Measurements from ENCODE around the gene DNAJB8. TPM values are rescaled to one million over a fixed set of nuclear protein-coding genes. Genes with fewer than 3 reads are reported as not detected.

DNAJB8 gene
- polyA plus RNA-seq, 1 experiment = not detected

DNA sequence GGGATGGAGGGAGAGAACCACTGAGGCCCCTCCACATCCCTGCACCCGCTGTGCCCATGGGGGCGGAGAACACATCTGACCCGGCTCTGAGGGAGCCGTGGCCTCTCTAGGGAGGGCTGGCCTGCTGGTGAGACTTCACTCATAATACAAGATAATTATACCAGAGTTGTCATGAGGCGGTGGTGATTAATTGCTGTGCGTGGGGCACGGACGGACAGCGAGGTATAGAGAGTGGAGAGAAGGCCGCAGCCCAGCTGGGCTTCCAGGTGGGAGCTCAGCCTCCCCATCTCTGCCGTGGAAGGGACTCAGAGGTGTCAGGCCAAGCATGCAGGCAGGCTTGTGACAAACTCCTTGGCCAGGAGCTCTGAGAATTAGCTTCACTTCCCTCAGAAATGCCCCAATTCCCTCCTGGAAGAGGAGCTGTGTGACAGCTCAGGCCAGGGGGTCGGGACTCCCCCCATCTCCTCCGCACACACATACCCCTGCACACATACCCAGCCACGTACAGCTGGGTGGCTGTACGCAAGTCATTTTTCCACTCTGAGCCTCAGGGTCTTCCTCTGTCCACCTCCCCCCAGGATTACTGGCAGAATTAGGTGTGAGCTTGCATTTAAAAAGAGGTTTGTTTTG lies 32.3 kb upstream of the DNAJB8 start:
- TF ChIP-seq, protein P1, sequence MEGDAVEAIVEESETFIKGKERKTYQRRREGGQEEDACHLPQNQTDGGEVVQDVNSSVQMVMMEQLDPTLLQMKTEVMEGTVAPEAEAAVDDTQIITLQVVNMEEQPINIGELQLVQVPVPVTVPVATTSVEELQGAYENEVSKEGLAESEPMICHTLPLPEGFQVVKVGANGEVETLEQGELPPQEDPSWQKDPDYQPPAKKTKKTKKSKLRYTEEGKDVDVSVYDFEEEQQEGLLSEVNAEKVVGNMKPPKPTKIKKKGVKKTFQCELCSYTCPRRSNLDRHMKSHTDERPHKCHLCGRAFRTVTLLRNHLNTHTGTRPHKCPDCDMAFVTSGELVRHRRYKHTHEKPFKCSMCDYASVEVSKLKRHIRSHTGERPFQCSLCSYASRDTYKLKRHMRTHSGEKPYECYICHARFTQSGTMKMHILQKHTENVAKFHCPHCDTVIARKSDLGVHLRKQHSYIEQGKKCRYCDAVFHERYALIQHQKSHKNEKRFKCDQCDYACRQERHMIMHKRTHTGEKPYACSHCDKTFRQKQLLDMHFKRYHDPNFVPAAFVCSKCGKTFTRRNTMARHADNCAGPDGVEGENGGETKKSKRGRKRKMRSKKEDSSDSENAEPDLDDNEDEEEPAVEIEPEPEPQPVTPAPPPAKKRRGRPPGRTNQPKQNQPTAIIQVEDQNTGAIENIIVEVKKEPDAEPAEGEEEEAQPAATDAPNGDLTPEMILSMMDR (IDR thresholded peaks at IDR 0.05; ENCODE audit: low read depth, low read length) = no peak
- no peak overlapping the region for H3K4me3 ChIP-seq (ENCODE audit: low read depth, low read length)
- no peak for DNase-seq (ENCODE audit: low read depth, low spot score)
- POLR2A ChIA-PET = no interaction called here
- CTCF ChIA-PET = interaction anchor here (0.8 to 3.9 kb wide), 2 partner anchors 73 to 192 kb away, joined by 4 to 47 read pairs; no protein-coding TSS in a partner anchor
- H3K27ac ChIP-seq (ENCODE audit: low read depth, low read length) = no peak overlapping the region
- H3K27me3 ChIP-seq (ENCODE audit: control insufficient read depth, insufficient read depth, low read length) = peaks cover 5% of the 10 kb centered on the region
- H3K9me3 ChIP-seq (ENCODE audit: control insufficient read depth, insufficient read depth, low read length) = no peaks in the 10 kb centered on the region; the same call in 1 of the 2 replicates

DNA sequence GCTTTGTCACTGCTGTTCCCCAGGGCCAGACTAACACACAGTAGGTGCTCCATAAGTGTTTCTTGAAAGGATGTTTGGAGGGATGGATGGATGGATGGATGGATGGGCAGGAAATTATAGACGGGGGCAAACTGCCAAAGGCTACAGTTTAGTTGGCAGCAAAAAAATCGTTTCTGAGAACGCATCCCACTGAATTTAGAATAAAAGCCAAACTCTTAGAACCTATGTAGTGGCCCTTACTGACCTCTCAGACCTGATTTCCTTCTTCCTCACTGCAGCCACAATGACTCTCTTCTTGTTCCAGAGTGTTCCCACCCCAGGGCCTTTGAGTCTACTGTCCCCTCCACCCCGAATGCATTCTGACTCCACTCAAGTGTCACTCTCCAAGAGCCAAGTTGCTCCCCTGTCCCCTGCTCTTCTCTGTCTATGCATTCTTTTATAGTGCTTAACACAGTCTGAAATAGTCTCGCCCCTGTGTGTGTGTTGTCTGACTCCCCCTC lies 31.5 kb upstream of the DNAJB8 start:
- DNase-seq (ENCODE audit: low read depth, low spot score) = no peak
- CTCF ChIA-PET = interaction anchor here (0.8 to 3.9 kb wide), 11 partner anchors 8 to 403 kb away, joined by 3 to 47 read pairs (median 6); no protein-coding TSS in a partner anchor
- H3K4me3 ChIP-seq (ENCODE audit: low read depth, low read length) = peak overlapping the region; percentile 64; the same call in 1 of the 2 replicates
- no peaks in the 10 kb centered on the region; the same call in 1 of the 2 replicates for H3K9me3 ChIP-seq (ENCODE audit: control insufficient read depth, insufficient read depth, low read length)
- POLR2A ChIA-PET = no interaction called here
- H3K27me3 ChIP-seq (ENCODE audit: control insufficient read depth, insufficient read depth, low read length) = peaks cover 5% of the 10 kb centered on the region
- H3K27ac ChIP-seq (ENCODE audit: low read depth, low read length) = no peak overlapping the region
- TF ChIP-seq, protein P1 (IDR thresholded peaks at IDR 0.05; ENCODE audit: low read depth, low read length) = no peak

DNA sequence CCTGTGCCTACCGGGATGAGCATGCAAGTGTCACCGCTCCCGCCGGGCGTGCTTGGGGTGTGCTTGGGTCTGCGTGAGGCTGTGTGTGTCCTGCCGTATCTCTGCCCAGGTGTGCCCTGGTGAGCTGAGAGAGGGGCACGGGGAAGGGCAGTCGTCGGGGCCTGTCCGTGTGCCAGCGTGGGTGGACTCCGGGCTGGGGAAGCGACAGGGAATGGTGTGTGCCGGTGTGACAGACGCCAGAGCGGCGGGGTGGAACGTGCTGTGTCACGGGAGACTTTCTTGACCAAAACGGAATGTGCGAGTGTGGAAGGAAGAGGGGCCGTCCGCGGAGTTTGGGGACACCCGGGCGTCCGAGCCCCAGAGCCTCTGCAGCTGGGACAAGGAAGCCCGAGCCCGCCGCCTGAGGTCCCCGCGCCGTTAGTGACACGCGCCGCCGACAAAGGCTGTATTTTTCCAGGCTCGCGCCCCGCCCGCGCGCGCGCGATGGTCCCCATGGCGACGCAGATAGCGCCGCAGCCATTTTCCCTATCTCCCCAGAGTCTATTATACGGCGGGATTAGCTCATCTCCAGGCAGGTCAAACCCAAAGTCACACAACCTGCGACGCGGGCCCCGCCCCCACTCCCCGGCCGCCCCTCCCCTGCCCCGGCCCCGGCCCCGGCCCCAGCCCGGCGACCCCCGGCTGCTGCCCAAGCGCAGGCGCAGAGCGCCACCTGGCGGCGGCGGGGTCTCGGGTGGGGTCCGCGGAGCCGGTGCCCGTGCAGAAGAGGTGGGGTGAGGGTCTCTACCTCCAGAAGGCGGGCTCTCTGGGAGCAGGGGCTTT lies 30.8 kb upstream of the DNAJB8 start:
- Histone ChIP-seq H3K27ac (ENCODE audit: low read depth, low read length) (peak overlapping the region; percentile 2), H3K9me3 (ENCODE audit: control insufficient read depth, insufficient read depth, low read length) (no peaks in the 10 kb centered on the region; the same call in 1 of the 2 replicates), H3K4me3 (ENCODE audit: low read depth, low read length) (peak overlapping the region; percentile 64), H3K27me3 (ENCODE audit: control insufficient read depth, insufficient read depth, low read length) (peaks cover 7% of the 10 kb centered on the region)
- no peak for DNase-seq (ENCODE audit: low read depth, low spot score)
- POLR2A ChIA-PET = no interaction called here
- CTCF ChIA-PET = interaction anchor here (0.6 to 3.9 kb wide), 36 partner anchors 8 to 404 kb away, joined by 3 to 47 read pairs (median 4); no protein-coding TSS in a partner anchor
- TF ChIP-seq, protein P1 (IDR thresholded peaks at IDR 0.05; ENCODE audit: low read depth, low read length) = peak; percentile 62

DNA sequence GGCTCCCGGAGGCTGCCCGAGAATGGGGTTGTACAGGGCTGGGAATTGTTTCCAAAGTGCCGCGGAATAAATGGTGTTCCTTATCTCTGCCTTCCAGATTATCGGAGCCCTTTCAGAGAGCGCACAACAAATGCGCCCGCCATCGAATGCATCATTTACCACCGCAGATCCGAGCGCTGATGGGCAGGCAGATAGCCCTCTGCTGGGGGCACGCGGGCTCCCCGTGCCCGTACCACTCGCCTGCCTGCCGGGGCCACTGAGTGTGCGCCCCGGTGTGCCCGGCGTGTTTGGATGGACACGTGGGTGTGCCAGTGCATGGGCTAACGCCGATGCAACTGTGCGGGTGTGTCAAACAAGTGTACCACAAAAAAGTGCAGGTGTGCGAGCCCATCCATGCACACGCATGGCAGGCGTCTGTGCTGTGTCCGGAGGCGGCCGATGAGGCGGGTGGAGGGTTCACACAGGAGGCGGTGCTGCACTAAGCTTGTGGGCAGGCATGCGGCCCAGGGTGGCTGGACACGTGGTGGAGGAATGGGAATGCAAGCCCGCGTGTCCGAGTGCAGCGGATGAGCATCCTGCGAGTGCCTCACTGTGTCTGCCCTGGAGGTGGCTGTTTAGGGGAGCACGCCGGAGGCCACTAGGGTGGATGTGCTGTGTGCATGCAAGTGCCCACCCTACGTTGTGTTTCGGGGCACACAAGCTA lies 30.1 kb upstream of the DNAJB8 start:
- TF ChIP-seq, protein P1 (IDR thresholded peaks at IDR 0.05; ENCODE audit: low read depth, low read length) = no peak
- no peak overlapping the region for H3K27ac ChIP-seq (ENCODE audit: low read depth, low read length)
- peak overlapping the region; percentile 64 for H3K4me3 ChIP-seq (ENCODE audit: low read depth, low read length)
- DNase-seq (ENCODE audit: low read depth, low spot score) = no peak
- peaks cover 8% of the 10 kb centered on the region for H3K27me3 ChIP-seq (ENCODE audit: control insufficient read depth, insufficient read depth, low read length)
- no peaks in the 10 kb centered on the region; the same call in 1 of the 2 replicates for H3K9me3 ChIP-seq (ENCODE audit: control insufficient read depth, insufficient read depth, low read length)
- POLR2A ChIA-PET = no interaction called here
- CTCF ChIA-PET = interaction anchor here (0.7 to 3.9 kb wide), 17 partner anchors 7 to 401 kb away, joined by 3 to 47 read pairs (median 5); no protein-coding TSS in a partner anchor

Measured in AG04450 (cell line).